SH-SY5Y (cell line): ENCODE data around the gene ANO8.

Experiments used
- GATA2 ChIP-seq: IDR thresholded peaks from 2 replicates; pipeline ENCODE4 v1.6.1; 2011; ENCODE audit warnings: mild to moderate bottlenecking, low read depth, low read length
- GATA3 ChIP-seq: IDR thresholded peaks from 2 replicates; pipeline ENCODE4 v1.6.1; 2011; ENCODE audit warnings: low read depth, mild to moderate bottlenecking, low read length, moderate library complexity

DNA sequence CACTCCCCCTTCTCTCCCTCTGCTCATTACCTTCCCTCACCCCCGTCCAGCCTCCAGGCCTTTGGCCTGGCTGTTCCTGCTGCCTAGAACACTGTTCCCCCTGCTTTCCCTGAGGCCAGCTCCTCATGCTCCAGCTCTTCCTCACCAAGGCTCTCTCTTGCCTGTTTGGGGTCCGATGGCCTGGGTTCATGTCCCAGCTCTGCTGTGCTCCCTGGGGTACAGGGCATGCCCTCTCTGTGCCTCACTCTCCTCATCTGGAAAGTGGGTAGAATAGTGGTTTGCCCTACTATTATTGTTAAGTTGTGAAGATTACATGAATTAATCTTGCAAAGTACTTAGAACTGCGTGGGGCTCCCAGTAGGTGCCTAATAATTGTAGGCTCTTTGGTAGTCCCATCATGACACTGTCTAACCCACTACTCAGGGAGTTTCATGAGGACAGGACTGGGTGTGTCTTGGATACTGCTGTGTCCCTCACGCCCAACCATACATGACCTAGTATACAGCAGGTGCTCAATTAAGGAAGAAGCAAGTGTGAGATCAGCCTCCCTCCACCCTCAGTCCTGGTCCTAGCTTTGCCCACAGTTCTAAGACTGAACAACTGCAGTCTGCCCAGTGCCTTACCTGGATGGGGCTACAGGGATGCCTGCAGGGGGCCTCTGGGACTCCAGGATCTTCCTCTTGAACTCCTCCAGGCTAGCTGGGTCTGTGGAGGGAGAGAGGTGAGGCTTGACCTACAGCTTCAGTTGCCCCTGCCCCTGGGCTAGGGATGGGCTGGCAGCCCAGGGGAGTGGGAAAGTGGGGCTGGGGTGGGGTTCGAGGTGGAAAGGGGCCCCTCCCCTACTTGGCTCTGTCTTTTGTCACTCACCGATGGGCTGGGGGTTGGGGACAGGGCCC lies 25.5 kb upstream of the ANO8 start:
- no peak for TF ChIP-seq GATA2
- no peak for TF ChIP-seq GATA3
